ENCODE measurements around the gene KIAA1328.

- TF ChIP-seq POLR2A (IDR thresholded peaks at IDR 0.05), result no peak
- no peak for TF ChIP-seq CTCF (IDR thresholded peaks at IDR 0.05 in 4 of 5, conservative IDR thresholded peaks at IDR 0.05 in 1 of 5)
Observed at GRCh38 chr18:36950960-36951359, 122.0 kb downstream of the KIAA1328 start.
